ENCODE data around the gene ALDH1A1. TPM values are rescaled to one million over a fixed set of nuclear protein-coding genes. Genes with fewer than 3 reads are reported as not detected.

ALDH1A1 gene
- total and polyA plus RNA-seq, 2 of the 8 experiments (the other 6 are each of a cell fraction or from before 2014, with no cell fraction given) = 0.50 to 0.82 TPM

DNA sequence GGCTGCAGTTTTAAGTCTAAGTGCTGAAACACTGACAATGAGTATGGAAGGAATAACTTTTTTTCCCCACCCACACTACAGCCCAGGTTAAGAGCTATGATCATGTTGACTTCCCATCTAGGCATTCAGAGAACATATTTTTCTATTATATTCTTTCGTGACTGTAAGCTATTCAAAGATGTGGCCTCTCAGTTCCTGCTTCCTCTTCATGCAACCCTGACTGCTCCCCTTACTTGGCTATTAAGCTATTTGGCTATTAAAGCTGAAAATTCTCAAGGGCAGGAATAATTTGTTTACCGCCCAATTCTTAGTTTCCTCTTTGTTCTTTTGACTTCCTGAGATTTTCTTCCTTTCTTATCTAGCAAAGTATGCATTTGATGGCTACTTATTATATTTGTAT lies 18.6 kb upstream of the ALDH1A1 start:
- no peaks in the 10 kb centered on the region for H3K36me3 ChIP-seq (ENCODE audit: control insufficient read depth in 2 of 4, insufficient read depth in 4 of 4, low read length in 3 of 4)
- H2BK15ac ChIP-seq (ENCODE audit: low read length) = no peak overlapping the region
- TF ChIP-seq SAP30 (IDR thresholded peaks at IDR 0.05; ENCODE audit: insufficient read depth, insufficient replicate concordance, low read length) = no peak
- TF ChIP-seq TCF12 (IDR thresholded peaks at IDR 0.05; ENCODE audit: low read depth, low read length) = no peak
- no peak for TF ChIP-seq CTBP2 (IDR thresholded peaks at IDR 0.05; ENCODE audit: borderline replicate concordance, insufficient read depth, insufficient read length, low read length)
- TF ChIP-seq SIRT6 (IDR thresholded peaks at IDR 0.05; ENCODE audit: low read length) = no peak
- TF ChIP-seq CHD2 (IDR thresholded peaks at IDR 0.05; ENCODE audit: low read length) = no peak
- TF ChIP-seq EGR1 (IDR thresholded peaks at IDR 0.05; ENCODE audit: borderline replicate concordance, low read depth, low read length) = no peak
- no peak for TF ChIP-seq JUND (IDR thresholded peaks at IDR 0.05; ENCODE audit: low read length)
- TF ChIP-seq GTF2F1 (IDR thresholded peaks at IDR 0.05; ENCODE audit: borderline replicate concordance, low read depth, low read length) = no peak
- TF ChIP-seq HDAC2 (IDR thresholded peaks at IDR 0.05; ENCODE audit: borderline replicate concordance in 1 of 2, low read depth in 2 of 2, low read length in 2 of 2) = no peak
- no peak for TF ChIP-seq RAD21 (IDR thresholded peaks at IDR 0.05 in 1 of 2, conservative IDR thresholded peaks at IDR 0.05 in 1 of 2; ENCODE audit: low read depth in 2 of 2, low read length in 2 of 2)
- TF ChIP-seq BRCA1 (IDR thresholded peaks at IDR 0.05; ENCODE audit: low read depth, low read length) = no peak

More for the DNA sequence above, 18.6 kb upstream of the ALDH1A1 start:
- Histone ChIP-seq H3K9ac (replicated peaks in 1 of 4; ENCODE audit: extremely low read depth in 1 of 4, low read depth in 3 of 4, low read length in 3 of 4) (no peak overlapping the region), H2AFZ (ENCODE audit: low read length) (peak overlapping the region; percentile 41; the same call in 1 of the 2 replicates), H4K91ac (replicated peaks; ENCODE audit: insufficient read length, low read length) (no peak overlapping the region), H4K8ac (ENCODE audit: extremely low read depth, insufficient read depth, low read length) (no peak overlapping the region), H3K18ac (ENCODE audit: extremely low read depth, low read length) (no peak overlapping the region), H3K4ac (replicated peaks; ENCODE audit: insufficient read length, low read depth, low read length) (no peak overlapping the region), H3K27me3 (replicated peaks in 1 of 4; ENCODE audit: control insufficient read depth in 3 of 4, extremely low read depth in 1 of 4, insufficient read depth in 3 of 4, low read length in 3 of 4) (no peaks in the 10 kb centered on the region), H3K79me1 (ENCODE audit: low read depth, low read length) (no peaks in the 10 kb centered on the region), H2BK120ac (replicated peaks; ENCODE audit: low read depth, low read length) (no peak overlapping the region), H4K5ac (ENCODE audit: insufficient read length, low read depth, low read length) (no peak overlapping the region), H2BK12ac (ENCODE audit: low read depth, low read length) (no peak overlapping the region), H3K23ac (ENCODE audit: insufficient read length) (no peak overlapping the region), H3K23me2 (ENCODE audit: low read depth, low read length) (no peaks in the 10 kb centered on the region), H3K4me3 (ENCODE audit: extremely low read depth in 1 of 4, insufficient read depth in 2 of 4, low read depth in 3 of 4, low read length in 4 of 4) (no peak overlapping the region), H2BK5ac (ENCODE audit: low read depth, low read length) (no peak overlapping the region), H3K56ac (replicated peaks; ENCODE audit: insufficient read length, low read depth, low read length) (no peak overlapping the region), H3K4me1 (replicated peaks in 1 of 4; ENCODE audit: control insufficient read depth in 3 of 4, insufficient read depth in 4 of 4, low read length in 3 of 4) (no peaks in the 10 kb centered on the region), H3K79me2 (ENCODE audit: control insufficient read depth in 1 of 2, insufficient read depth in 2 of 2, low read length in 2 of 2) (no peaks in the 10 kb centered on the region), H2AK5ac (ENCODE audit: low read depth, low read length) (no peak overlapping the region), H3K4me2 (ENCODE audit: insufficient read depth in 1 of 2, low read depth in 2 of 2, low read length in 2 of 2) (no peak overlapping the region), H3K14ac (ENCODE audit: insufficient read length) (no peak overlapping the region), H3K27ac (ENCODE audit: low read depth, low read length) (no peak overlapping the region), H3K9me3 (ENCODE audit: insufficient read depth in 2 of 2, low read depth in 1 of 2, low read length in 1 of 2) (no peaks in the 10 kb centered on the region), H4K20me1 (replicated peaks in 1 of 2; ENCODE audit: control insufficient read depth in 1 of 2, insufficient read depth in 2 of 2, low read length in 2 of 2) (no peaks in the 10 kb centered on the region), H2BK20ac (ENCODE audit: low read length) (no peak overlapping the region)
- no peak for DNase-seq (ENCODE audit: low read depth in 1 of 2, low spot score in 2 of 2)
- CTCF ChIA-PET (ENCODE audit: partially characterized antibody) = interaction anchor here (0.9 to 1.0 kb wide), 2 partner anchors 95 to 208 kb away, joined by 4 read pairs; no protein-coding TSS in a partner anchor
- POLR2A ChIA-PET (ENCODE audit: partially characterized antibody) = no interaction called here
- WGBS, 2 experiments (ENCODE audit: extremely low coverage in 1 of 2, insufficient coverage in 1 of 2, insufficient read length in 1 of 2, insufficient replicate concordance in 2 of 2, low coverage in 1 of 2, low lambda C conversion rate in 2 of 2, missing lambda C conversion rate in 1 of 2) = 90% methylated on average over 2 of the region's 2 CpGs; no CpG with 5 or more reads in 1 of the 2 experiments
- no peak for FAIRE-seq

Data from H1 (cell line).